ENCODE measurements around the gene KIF26B.
A peak's percentile ranks its signal among the peaks of the same experiment; 100 is the strongest.

The KIF26B gene

DNA sequence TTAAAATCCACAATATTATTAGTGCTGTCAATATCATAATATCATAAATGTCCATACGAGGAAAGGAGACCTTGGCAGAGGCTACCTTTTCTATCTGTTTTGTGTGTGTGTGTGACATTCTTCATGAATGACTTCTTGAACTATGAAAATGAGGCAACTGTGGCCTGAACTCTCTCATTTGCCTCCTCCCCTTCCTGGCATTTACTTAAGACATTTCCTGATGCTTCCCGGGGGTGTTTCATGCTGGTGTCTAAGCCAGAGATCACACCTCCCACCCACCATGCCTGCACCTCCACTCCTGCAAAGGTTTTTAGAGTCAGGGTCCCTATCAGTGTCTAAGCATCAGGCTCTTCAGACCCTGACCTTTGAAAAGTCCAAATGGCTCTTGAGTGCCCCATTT, 420.9 kb downstream of the KIF26B start:
- peak; percentile 67 for DNase-seq (ENCODE audit: low read depth)
- H3K4me3 ChIP-seq (ENCODE audit: low read depth, low read length): no peak overlapping the region
- TF ChIP-seq, protein P1, sequence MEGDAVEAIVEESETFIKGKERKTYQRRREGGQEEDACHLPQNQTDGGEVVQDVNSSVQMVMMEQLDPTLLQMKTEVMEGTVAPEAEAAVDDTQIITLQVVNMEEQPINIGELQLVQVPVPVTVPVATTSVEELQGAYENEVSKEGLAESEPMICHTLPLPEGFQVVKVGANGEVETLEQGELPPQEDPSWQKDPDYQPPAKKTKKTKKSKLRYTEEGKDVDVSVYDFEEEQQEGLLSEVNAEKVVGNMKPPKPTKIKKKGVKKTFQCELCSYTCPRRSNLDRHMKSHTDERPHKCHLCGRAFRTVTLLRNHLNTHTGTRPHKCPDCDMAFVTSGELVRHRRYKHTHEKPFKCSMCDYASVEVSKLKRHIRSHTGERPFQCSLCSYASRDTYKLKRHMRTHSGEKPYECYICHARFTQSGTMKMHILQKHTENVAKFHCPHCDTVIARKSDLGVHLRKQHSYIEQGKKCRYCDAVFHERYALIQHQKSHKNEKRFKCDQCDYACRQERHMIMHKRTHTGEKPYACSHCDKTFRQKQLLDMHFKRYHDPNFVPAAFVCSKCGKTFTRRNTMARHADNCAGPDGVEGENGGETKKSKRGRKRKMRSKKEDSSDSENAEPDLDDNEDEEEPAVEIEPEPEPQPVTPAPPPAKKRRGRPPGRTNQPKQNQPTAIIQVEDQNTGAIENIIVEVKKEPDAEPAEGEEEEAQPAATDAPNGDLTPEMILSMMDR (conservative IDR thresholded peaks at IDR 0.05; ENCODE audit: low read depth, low read length): no peak

DNA sequence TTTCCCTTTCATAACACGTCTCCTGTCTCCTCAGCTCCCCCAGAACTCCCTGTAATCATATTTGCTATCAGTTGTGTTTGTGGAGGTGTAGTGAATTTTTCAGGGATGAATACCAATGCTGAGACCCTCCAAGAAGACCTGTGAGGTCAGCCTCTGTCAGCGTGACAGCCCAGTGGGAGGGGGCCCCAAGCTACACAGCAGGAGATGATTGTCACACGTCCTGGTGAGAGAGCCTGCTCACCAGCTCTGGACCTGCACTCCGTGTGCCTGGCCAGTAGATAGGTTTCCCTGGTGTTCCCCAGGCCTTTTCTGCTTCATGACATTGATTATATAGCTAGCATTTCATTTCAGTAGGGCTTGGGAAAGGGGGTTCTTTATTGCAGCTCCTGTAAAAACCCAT, 421.5 kb downstream of the KIF26B start:
- DNase-seq (ENCODE audit: low read depth): no peak
- no peak overlapping the region for H3K4me3 ChIP-seq (ENCODE audit: low read depth, low read length)
- TF ChIP-seq, protein P1 (conservative IDR thresholded peaks at IDR 0.05; ENCODE audit: low read depth, low read length): no peak

DNA sequence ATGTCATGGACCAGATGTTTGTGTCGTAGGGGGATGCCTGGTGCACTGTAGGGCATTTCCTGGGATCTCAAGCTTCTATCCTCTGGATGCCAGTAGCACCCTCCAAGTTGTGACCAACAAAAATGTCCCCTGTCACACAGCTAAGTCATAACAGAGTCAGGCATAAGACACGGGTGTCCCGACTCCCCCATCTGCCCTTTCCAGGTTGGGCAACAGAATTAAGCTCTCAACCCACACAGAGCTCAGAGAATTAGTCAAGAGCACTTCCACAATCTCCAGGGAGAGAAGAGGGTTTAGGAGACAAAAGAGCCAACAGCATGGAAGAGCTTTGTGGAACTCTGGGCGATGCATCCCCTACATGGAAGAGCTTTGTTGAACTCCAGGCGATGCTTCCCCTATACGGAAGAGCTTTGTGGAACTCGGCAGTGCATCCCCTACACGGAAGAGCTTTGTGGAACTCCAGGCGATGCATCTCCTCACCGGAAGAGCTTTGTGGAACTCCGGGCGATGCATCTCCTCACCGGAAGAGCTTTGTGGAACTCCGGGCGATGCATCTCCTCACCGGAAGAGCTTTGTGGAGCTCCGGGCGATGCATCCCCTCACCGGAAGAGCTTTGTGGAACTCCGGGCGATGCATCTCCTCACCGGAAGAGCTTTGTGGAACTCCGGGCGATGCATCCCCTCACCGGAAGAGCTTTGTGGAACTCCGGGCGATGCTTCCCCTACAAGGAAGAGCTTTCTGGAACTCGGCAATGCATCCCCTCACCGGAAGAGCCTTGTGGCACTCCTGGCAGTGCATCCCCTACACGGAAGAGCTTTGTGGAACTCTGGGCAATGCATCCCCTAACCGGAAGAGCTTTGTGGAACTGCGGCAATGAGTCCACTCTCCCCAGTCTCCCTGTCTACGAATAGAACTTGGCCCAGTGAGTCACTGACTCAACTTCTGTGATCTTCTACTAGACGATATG, 422.7 kb downstream of the KIF26B start:
- TF ChIP-seq, protein P1 (conservative IDR thresholded peaks at IDR 0.05; ENCODE audit: low read depth, low read length): no peak
- no peak for DNase-seq (ENCODE audit: low read depth)
- H3K4me3 ChIP-seq (ENCODE audit: low read depth, low read length): no peak overlapping the region

DNA sequence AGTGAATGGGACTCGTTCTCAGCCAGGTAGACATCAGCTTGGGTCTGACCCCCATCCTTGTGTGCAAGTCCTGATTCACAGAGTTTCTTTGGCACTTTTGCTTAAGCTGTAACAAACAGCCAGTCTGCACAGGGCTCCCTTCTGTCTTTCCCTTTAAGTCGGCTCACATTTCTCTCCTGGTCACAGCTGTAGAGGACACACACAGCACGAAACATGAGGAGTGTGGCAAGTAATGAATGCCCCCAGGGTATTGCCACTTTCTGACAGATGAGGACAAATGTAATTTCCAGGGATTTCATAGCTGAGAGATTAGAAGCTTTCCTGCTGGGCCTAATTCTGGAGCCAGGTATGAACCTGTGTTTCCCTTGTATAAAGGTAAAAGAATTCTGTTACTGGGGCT, 423.5 kb downstream of the KIF26B start:
- DNase-seq (ENCODE audit: low read depth): no peak
- no peak overlapping the region for H3K4me3 ChIP-seq (ENCODE audit: low read depth, low read length)
- TF ChIP-seq, protein P1 (conservative IDR thresholded peaks at IDR 0.05; ENCODE audit: low read depth, low read length): no peak

DNA sequence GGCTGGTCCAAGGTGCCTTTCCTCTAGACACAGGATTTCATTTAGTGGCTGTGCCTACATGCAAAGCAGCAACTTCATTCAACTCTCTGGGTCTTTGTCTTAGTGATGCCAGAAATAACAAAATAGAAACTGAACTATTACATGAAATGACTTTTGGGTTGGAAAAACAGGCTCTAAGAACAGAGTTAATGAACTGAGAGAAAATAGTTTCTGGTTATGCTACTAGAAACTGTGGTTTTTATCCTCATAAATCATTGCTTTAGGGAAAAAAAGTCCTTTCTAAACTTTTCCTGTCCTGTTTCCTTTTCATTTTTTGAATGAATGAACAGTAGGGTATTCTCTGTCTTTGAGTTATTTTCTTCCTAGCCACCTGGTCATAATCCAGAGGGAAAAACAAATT, 424.0 kb downstream of the KIF26B start:
- H3K4me3 ChIP-seq (ENCODE audit: low read depth, low read length): no peak overlapping the region
- TF ChIP-seq, protein P1 (conservative IDR thresholded peaks at IDR 0.05; ENCODE audit: low read depth, low read length): no peak
- no peak for DNase-seq (ENCODE audit: low read depth)

DNA sequence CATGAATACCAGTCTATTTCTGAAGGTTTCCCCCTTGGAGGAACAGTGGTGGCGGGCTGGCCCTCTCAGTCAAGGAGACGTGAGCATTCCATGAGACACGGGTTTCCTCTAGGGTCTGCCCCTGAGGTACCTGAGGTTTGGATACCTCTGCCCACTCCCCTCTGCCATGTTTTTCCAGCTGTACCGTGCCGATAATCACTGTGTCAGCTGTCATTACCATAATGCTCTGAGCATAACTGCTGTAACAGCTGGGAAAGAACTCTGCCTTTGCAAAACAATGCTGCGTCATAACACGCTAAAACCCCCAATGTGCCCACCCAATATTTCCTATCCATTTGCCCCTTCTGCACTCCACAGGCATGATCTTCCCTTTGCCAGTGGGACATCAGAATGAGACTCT, 425.1 kb downstream of the KIF26B start:
- TF ChIP-seq, protein P1 (conservative IDR thresholded peaks at IDR 0.05; ENCODE audit: low read depth, low read length): no peak
- DNase-seq (ENCODE audit: low read depth): no peak
- no peak overlapping the region for H3K4me3 ChIP-seq (ENCODE audit: low read depth, low read length)

DNA sequence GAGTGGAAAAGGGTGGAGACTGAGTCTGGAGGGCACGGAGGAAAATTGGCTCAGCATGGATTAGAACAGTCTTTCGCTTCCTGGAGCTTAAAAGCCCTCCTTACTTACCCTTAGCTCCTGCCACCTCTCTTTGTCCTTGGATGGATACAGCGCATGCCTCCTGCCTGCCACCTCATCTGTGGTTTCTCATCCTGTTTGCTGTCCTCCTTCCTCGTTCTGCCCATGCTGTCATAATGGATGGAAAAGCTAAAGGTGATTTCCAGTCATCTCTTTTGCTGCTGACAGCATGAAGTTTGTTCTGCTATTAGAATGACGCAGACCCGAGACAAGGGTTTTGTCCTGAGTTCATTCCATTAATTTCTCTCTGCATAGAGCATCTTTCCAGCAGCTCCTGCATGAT, 425.9 kb downstream of the KIF26B start:
- TF ChIP-seq, protein P1 (conservative IDR thresholded peaks at IDR 0.05; ENCODE audit: low read depth, low read length): no peak
- no peak overlapping the region for H3K4me3 ChIP-seq (ENCODE audit: low read depth, low read length)

More for the DNA sequence above, 425.9 kb downstream of the KIF26B start:
- DNase-seq (ENCODE audit: low read depth): no peak
